Panc1 (cell line): ENCODE measurements around the gene PTPA. TPM values are rescaled to one million over a fixed set of nuclear protein-coding genes. Genes with fewer than 3 reads are reported as not detected.

Experiments
- ATAC-seq: fragments of 200-7000 bp; cut with Tn5 transposase; 2 replicates; pipeline ENCODE4 v1.9.1; 2020; ENCODE audit warnings: mild to moderate bottlenecking, moderate library complexity
- BruUV-seq: library from RNA; stranded (reverse); fragments of 400-500 nt; replicated peaks from 2 replicates; lab custom pipeline; 2021; lab: Mats Ljungman, UMichigan
- CTCF ChIA-PET: fragments of 300-600 bp; sonication (Branson Sonifier 250); formaldehyde crosslinking; loops from one replicate; lab custom pipeline; 2022; ENCODE audit warnings: antibody characterized with exemption; lab: Charles Lee
- POLR2A ChIA-PET: fragments of 300-600 bp; sonication (Branson Sonifier 250); formaldehyde crosslinking; loops from one replicate; lab custom pipeline; 2022; ENCODE audit warnings: antibody characterized with exemption; lab: Charles Lee
- DNase-seq: peaks from one replicate; pipeline ENCODE4 v3.0.0-alpha.2; 2010; ENCODE audit warnings: low read depth, low spot score
- H3K27ac ChIP-seq: 2 replicates; pipeline ENCODE4 v1.5.1; 2011; ENCODE audit warnings: mild to moderate bottlenecking, low read length, inconsistent platforms
- H3K27me3 ChIP-seq: fragments of 200-500 bp; sonication (Bioruptor generic); 2 replicates; pipeline ENCODE4 v1.6.0; 2014; ENCODE audit warnings: low read length, inconsistent platforms; ENCODE audit not compliant: control insufficient read depth, insufficient read depth
- H3K36me3 ChIP-seq: fragments of 200-500 bp; sonication (Bioruptor generic); 2 replicates; pipeline ENCODE4 v1.5.1; 2014; ENCODE audit warnings: inconsistent platforms, mild to moderate bottlenecking, low read length, moderate library complexity; ENCODE audit not compliant: control insufficient read depth, insufficient read depth
- H3K4me1 ChIP-seq: 2 replicates; pipeline ENCODE4 v1.5.1; 2011; ENCODE audit warnings: inconsistent platforms, mild to moderate bottlenecking, low read length, moderate library complexity; ENCODE audit not compliant: control insufficient read depth, insufficient read depth
- H3K4me3 ChIP-seq, 2 experiments: 2 replicates each; pipeline ENCODE4 v1.5.1; 2011 to 2012; ENCODE audit warnings: low read depth in 2 of 2, low read length in 2 of 2, mild to moderate bottlenecking in 2 of 2, inconsistent platforms in 1 of 2, moderate library complexity in 1 of 2
- H3K9me3 ChIP-seq: fragments of 200-500 bp; sonication (Bioruptor generic); 2 replicates; pipeline ENCODE4 v1.5.1; 2014; ENCODE audit warnings: low read depth, mild to moderate bottlenecking, inconsistent platforms, low read length, moderate library complexity; ENCODE audit not compliant: control insufficient read depth, insufficient read depth
- CTCF ChIP-seq: fragments of 450-650 bp; IDR thresholded peaks from 2 replicates; pipeline ENCODE4 v1.5.1; 2017; ENCODE audit warnings: mild to moderate bottlenecking
- POLR2AphosphoS5 ChIP-seq: IDR thresholded peaks from 2 replicates; pipeline ENCODE4 v1.6.1; 2012; ENCODE audit warnings: mild to moderate bottlenecking, low read depth, low read length, moderate library complexity
- REST ChIP-seq, 2 experiments: IDR thresholded peaks; 2 replicates each; pipeline ENCODE4 v1.6.1; 2011 to 2012; ENCODE audit warnings: low read depth in 2 of 2, control low read depth in 1 of 2, low read length in 1 of 2, mild to moderate bottlenecking in 1 of 2, moderate library complexity in 1 of 2; ENCODE audit not compliant: insufficient read depth in 1 of 2
- SIN3A ChIP-seq: IDR thresholded peaks from 2 replicates; pipeline ENCODE4 v1.6.1; 2012; ENCODE audit warnings: low read depth, mild to moderate bottlenecking, low read length, moderate library complexity, borderline replicate concordance; ENCODE audit not compliant: insufficient read depth
- TCF7L2 ChIP-seq: IDR thresholded peaks from 2 replicates; pipeline ENCODE4 v1.6.1; 2011; ENCODE audit warnings: mild to moderate bottlenecking, low read depth, low read length, inconsistent platforms
- in situ Hi-C: cut with HindIII; loops from 2 replicates; pipeline ENCODE4 v1.10.0; 2016; ENCODE audit warnings: low sequenced_read_pairs, low pct_unique_long_range_greater_than_20kb
- intact Hi-C: fragments of 100-400 bp; cut with micrococcal nuclease; formaldehyde crosslinking; loops from one replicate; pipeline ENCODE4 v1.10.0; 2022; ENCODE audit not compliant: unreplicated experiment
- total RNA-seq: library from RNA; stranded (reverse); gene quantifications from one replicate; pipeline ENCODE4 v1.2.1, GENCODE V29; 2021; ENCODE audit not compliant: unreplicated experiment

Gene PTPA
- total RNA-seq, 1 experiment from 2014 or later, result 114 TPM

- Histone ChIP-seq H3K9me3 (no peaks in the 10 kb centered on the region), H3K4me1 (no peaks in the 10 kb centered on the region), H3K27ac (no peak overlapping the region), H3K4me3 (no peak overlapping the region), H3K36me3 (no peaks in the 10 kb centered on the region), H3K27me3 (no peaks in the 10 kb centered on the region)
- TF ChIP-seq POLR2AphosphoS5, result no peak
- no peak for TF ChIP-seq SIN3A
- TF ChIP-seq REST (IDR thresholded peaks at IDR 0.05; ENCODE audit: insufficient read depth in 1 of 2, low read depth in 2 of 2, low read length in 1 of 2), result no peak
- no peak for TF ChIP-seq TCF7L2
- TF ChIP-seq CTCF, result no peak
- intact Hi-C loops, result no loop called here
- ATAC-seq (no peak; the same call in 1 of the 2 replicates), DNase-seq (no peak)
- ChIA-PET POLR2A (no interaction called here), CTCF (no interaction called here)
- no TSS peak for BruUV-seq
- in situ Hi-C loops, result no loop called here
These were observed 42.0 kb upstream of the PTPA start for GRCh38 chr9:129068990-129069861.

- in situ Hi-C loops (no loop called here), intact Hi-C loops (no loop called here)
- TF ChIP-seq TCF7L2 (no peak), POLR2AphosphoS5 (no peak), REST (IDR thresholded peaks at IDR 0.05; ENCODE audit: insufficient read depth in 1 of 2, low read depth in 2 of 2, low read length in 1 of 2) (no peak), SIN3A (no peak), CTCF (no peak)
- Histone ChIP-seq H3K27me3 (no peaks in the 10 kb centered on the region), H3K36me3 (no peaks in the 10 kb centered on the region), H3K27ac (no peak overlapping the region), H3K9me3 (no peaks in the 10 kb centered on the region), H3K4me3 (no peak overlapping the region), H3K4me1 (no peaks in the 10 kb centered on the region)
- CTCF ChIA-PET, result no interaction called here
- POLR2A ChIA-PET, result no interaction called here
- no peak for DNase-seq
- ATAC-seq, result no peak
- no TSS peak for BruUV-seq
These were observed 41.2 kb upstream of the PTPA start for GRCh38 chr9:129069862-129070641.
